ENCODE results near the gene CLPTM1. TPM values are rescaled to one million over a fixed set of nuclear protein-coding genes. Genes with fewer than 3 reads are reported as not detected.

CLPTM1 gene
- total and polyA plus RNA-seq, 9 of the 15 experiments (the other 6 are each of a cell fraction or from before 2014, with no cell fraction given): 0.37 to 96.0 (median 27.5) TPM

DNA sequence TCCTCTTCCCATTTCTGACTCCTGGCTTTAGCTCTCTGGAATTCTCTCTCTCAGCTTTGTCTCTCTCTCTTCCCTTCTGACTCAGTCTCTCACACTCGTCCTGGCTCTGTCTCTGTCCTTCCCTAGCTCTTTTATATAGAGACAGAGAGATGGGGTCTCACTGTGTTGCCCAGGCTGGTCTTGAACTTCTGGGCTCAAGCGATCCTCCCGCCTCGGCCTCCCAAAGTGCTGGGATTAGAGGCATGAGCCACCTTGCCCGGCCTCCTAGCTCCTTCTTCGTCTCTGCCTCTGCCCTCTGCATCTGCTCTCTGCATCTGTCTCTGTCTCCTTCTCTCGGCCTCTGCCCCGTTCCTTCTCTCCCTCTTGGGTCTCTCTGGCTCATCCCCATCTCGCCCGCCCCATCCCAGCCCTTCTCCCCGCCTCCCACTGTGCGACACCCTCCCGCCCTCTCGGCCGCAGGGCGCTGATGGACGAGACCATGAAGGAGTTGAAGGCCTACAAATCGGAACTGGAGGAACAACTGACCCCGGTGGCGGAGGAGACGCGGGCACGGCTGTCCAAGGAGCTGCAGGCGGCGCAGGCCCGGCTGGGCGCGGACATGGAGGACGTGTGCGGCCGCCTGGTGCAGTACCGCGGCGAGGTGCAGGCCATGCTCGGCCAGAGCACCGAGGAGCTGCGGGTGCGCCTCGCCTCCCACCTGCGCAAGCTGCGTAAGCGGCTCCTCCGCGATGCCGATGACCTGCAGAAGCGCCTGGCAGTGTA, 46.9 kb upstream of the CLPTM1 start:
- H3K9me3 ChIP-seq (replicated peaks; ENCODE audit: control insufficient read depth, insufficient read depth, low read depth, low read length): no peaks in the 10 kb centered on the region
- no peaks in the 10 kb centered on the region for H4K20me1 ChIP-seq (replicated peaks; ENCODE audit: control insufficient read depth, insufficient read depth, low read length)
- H3K4me3 ChIP-seq: no peak overlapping the region
- H3K36me3 ChIP-seq (ENCODE audit: control insufficient read depth, insufficient read depth, low read length): peaks cover 33% of the 10 kb centered on the region; the same call in 2 of the 3 replicates
- FAIRE-seq (no peak), DNase-seq (ENCODE audit: extremely low read depth in 1 of 4, low spot score in 3 of 4) (no peak), ATAC-seq (no peak)
- intact Hi-C loops (cut with micrococcal nuclease): no loop called here
- POLR2A ChIA-PET: interaction anchor here (1.1 to 1.2 kb wide), 2 partner anchors 8 to 24 kb away, joined by 3 to 4 read pairs; no protein-coding TSS in a partner anchor
- peaks cover 47 to 95% of the 10 kb centered on the region in 2 experiments for H3K4me1 ChIP-seq (replicated peaks in 1 of 2; ENCODE audit: control insufficient read depth in 2 of 2, insufficient read depth in 2 of 2, low read length in 2 of 2)
- H3K79me2 ChIP-seq (ENCODE audit: control insufficient read depth, insufficient read depth, low read length): no peaks in the 10 kb centered on the region; the same call in 2 of the 3 replicates
- no peak overlapping the region for H2AFZ ChIP-seq (ENCODE audit: low read depth, low read length)
- in situ Hi-C loops (cut with MboI): no loop called here
- BruUV-seq (replicated peaks): no TSS peak
- CTCF ChIA-PET (ENCODE audit: low intra/inter-chr PET ratio): no interaction called here
- H3K9me1 ChIP-seq (ENCODE audit: control insufficient read depth, insufficient read depth, low read length): no peaks in the 10 kb centered on the region
- H3K9ac ChIP-seq (ENCODE audit: insufficient read depth in 1 of 2, low read depth in 2 of 2, low read length in 2 of 2): peak overlapping the region in 1 of 2 experiments; percentile 43; a peak in 1 of 4 replicates
- TF ChIP-seq ZNF551 (CRISPR knock-in tag; IDR thresholded peaks at IDR 0.05) (no peak), HDAC2 (IDR thresholded peaks at IDR 0.05) (no peak), PRMT5 (CRISPR knock-in tag; IDR thresholded peaks at IDR 0.05) (no peak), ZNF121 (CRISPR knock-in tag; conservative IDR thresholded peaks at IDR 0.05) (peak; percentile 51; the same call in 1 of the 2 replicates), MTA3 (IDR thresholded peaks at IDR 0.05; ENCODE audit: borderline replicate concordance) (no peak), ZNF41 (CRISPR knock-in tag; conservative IDR thresholded peaks at IDR 0.05) (no peak)
- TF ChIP-seq, protein P1, sequence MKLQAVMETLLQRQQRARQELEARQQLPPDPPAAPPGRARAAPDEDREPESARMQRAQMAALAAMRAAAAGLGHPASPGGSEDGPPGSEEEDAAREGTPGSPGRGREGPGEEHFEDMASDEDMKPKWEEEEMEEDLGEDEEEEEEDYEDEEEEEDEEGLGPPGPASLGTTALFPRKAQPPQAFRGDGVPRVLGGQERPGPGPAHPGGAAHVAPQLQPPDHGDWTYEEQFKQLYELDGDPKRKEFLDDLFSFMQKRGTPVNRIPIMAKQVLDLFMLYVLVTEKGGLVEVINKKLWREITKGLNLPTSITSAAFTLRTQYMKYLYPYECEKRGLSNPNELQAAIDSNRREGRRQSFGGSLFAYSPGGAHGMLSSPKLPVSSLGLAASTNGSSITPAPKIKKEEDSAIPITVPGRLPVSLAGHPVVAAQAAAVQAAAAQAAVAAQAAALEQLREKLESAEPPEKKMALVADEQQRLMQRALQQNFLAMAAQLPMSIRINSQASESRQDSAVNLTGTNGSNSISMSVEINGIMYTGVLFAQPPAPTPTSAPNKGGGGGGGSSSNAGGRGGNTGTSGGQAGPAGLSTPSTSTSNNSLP (IDR thresholded peaks at IDR 0.05; ENCODE audit: borderline replicate concordance, low read depth, low read length): no peak
- TF ChIP-seq, protein P2, sequence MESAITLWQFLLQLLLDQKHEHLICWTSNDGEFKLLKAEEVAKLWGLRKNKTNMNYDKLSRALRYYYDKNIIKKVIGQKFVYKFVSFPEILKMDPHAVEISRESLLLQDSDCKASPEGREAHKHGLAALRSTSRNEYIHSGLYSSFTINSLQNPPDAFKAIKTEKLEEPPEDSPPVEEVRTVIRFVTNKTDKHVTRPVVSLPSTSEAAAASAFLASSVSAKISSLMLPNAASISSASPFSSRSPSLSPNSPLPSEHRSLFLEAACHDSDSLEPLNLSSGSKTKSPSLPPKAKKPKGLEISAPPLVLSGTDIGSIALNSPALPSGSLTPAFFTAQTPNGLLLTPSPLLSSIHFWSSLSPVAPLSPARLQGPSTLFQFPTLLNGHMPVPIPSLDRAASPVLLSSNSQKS (CRISPR knock-in tag; IDR thresholded peaks at IDR 0.05): no peak
- no peak overlapping the region for H3K27ac ChIP-seq (ENCODE audit: extremely low read depth, low read depth, low read length)
- 95% methylated on average over 21 of the region's 46 CpGs for WGBS (ENCODE audit: insufficient coverage, low coverage, missing lambda C conversion rate)
- no peaks in the 10 kb centered on the region for H3K27me3 ChIP-seq (ENCODE audit: control insufficient read depth in 2 of 2, insufficient read depth in 2 of 2, low read length in 2 of 2)
- no peak overlapping the region for H3K4me2 ChIP-seq (ENCODE audit: insufficient read depth, low read length)

Data from K562 (cell line).